Measurements from ENCODE around the gene ARPC5.

Gene ARPC5

GRCh38 chr1:183575606-183576005 lies 60.0 kb downstream of the ARPC5 start:
- no peaks in the 10 kb centered on the region for H3K79me2 ChIP-seq (ENCODE audit: insufficient read depth, low read length)

GRCh38 chr1:183572721-183573120 lies 62.9 kb downstream of the ARPC5 start:
- no peaks in the 10 kb centered on the region for H3K9me2 ChIP-seq (replicated peaks; ENCODE audit: low read depth, low read length)
- no peak overlapping the region for H2AFZ ChIP-seq (ENCODE audit: low read length)
- no peaks in the 10 kb centered on the region for H3K9me3 ChIP-seq (ENCODE audit: insufficient read depth, low read depth, low read length)
- H3K4me1 ChIP-seq (ENCODE audit: insufficient read depth, low read length, poor library complexity, severe bottlenecking) = peaks cover 6% of the 10 kb centered on the region
- H3K36me3 ChIP-seq (ENCODE audit: insufficient read depth, low read length) = no peaks in the 10 kb centered on the region
- no peaks in the 10 kb centered on the region for H3F3A ChIP-seq (ENCODE audit: low read depth)
- H3K79me2 ChIP-seq (ENCODE audit: insufficient read depth, low read length) = no peaks in the 10 kb centered on the region
- TF ChIP-seq CTCF (conservative IDR thresholded peaks at IDR 0.05; ENCODE audit: low read length) = no peak
- TF ChIP-seq EZH2phosphoT487 (IDR thresholded peaks at IDR 0.05; ENCODE audit: borderline replicate concordance) = no peak
- no peak overlapping the region for H3K9ac ChIP-seq (ENCODE audit: low read depth, low read length, poor library complexity, severe bottlenecking)
- H3K4me3 ChIP-seq (ENCODE audit: low read length, poor library complexity, severe bottlenecking) = no peak overlapping the region
- no peaks in the 10 kb centered on the region for H4K20me1 ChIP-seq (ENCODE audit: insufficient read depth, low read length, poor library complexity, severe bottlenecking)
- no peaks in the 10 kb centered on the region for H3K27me3 ChIP-seq (ENCODE audit: insufficient read depth, low read length, poor library complexity, severe bottlenecking)
- no peak overlapping the region for H3K4me2 ChIP-seq (ENCODE audit: low read depth, low read length, poor library complexity, severe bottlenecking)

More at GRCh38 chr1:183575606-183576005, 60.0 kb downstream of the ARPC5 start:
- no peaks in the 10 kb centered on the region for H3K9me3 ChIP-seq (ENCODE audit: insufficient read depth, low read depth, low read length)
- H3K36me3 ChIP-seq (ENCODE audit: insufficient read depth, low read length) = no peaks in the 10 kb centered on the region
- no peak overlapping the region for H2AFZ ChIP-seq (ENCODE audit: low read length)
- no peaks in the 10 kb centered on the region for H3K27me3 ChIP-seq (ENCODE audit: insufficient read depth, low read length, poor library complexity, severe bottlenecking)
- no peak overlapping the region for H3K4me2 ChIP-seq (ENCODE audit: low read depth, low read length, poor library complexity, severe bottlenecking)
- no peaks in the 10 kb centered on the region for H3K9me2 ChIP-seq (replicated peaks; ENCODE audit: low read depth, low read length)
- H3F3A ChIP-seq (ENCODE audit: low read depth) = no peaks in the 10 kb centered on the region
- TF ChIP-seq EZH2phosphoT487 (IDR thresholded peaks at IDR 0.05; ENCODE audit: borderline replicate concordance) (no peak), CTCF (conservative IDR thresholded peaks at IDR 0.05; ENCODE audit: low read length) (no peak)
- no peaks in the 10 kb centered on the region for H4K20me1 ChIP-seq (ENCODE audit: insufficient read depth, low read length, poor library complexity, severe bottlenecking)
- no peak overlapping the region for H3K9ac ChIP-seq (ENCODE audit: low read depth, low read length, poor library complexity, severe bottlenecking)
- H3K4me3 ChIP-seq (ENCODE audit: low read length, poor library complexity, severe bottlenecking) = no peak overlapping the region
- H3K4me1 ChIP-seq (ENCODE audit: insufficient read depth, low read length, poor library complexity, severe bottlenecking) = peaks cover 23% of the 10 kb centered on the region

GRCh38 chr1:183571678-183572268 lies 63.8 kb downstream of the ARPC5 start:
- H3K4me3 ChIP-seq (ENCODE audit: low read length, poor library complexity, severe bottlenecking) = no peak overlapping the region
- H3K36me3 ChIP-seq (ENCODE audit: insufficient read depth, low read length) = no peaks in the 10 kb centered on the region
- H3K27me3 ChIP-seq (ENCODE audit: insufficient read depth, low read length, poor library complexity, severe bottlenecking) = no peaks in the 10 kb centered on the region
- H3K9me2 ChIP-seq (replicated peaks; ENCODE audit: low read depth, low read length) = no peaks in the 10 kb centered on the region
- no peaks in the 10 kb centered on the region for H3F3A ChIP-seq (ENCODE audit: low read depth)
- H3K79me2 ChIP-seq (ENCODE audit: insufficient read depth, low read length) = no peaks in the 10 kb centered on the region
- no peak for TF ChIP-seq EZH2phosphoT487 (IDR thresholded peaks at IDR 0.05; ENCODE audit: borderline replicate concordance)
- no peak for TF ChIP-seq CTCF (conservative IDR thresholded peaks at IDR 0.05; ENCODE audit: low read length)
- H4K20me1 ChIP-seq (ENCODE audit: insufficient read depth, low read length, poor library complexity, severe bottlenecking) = no peaks in the 10 kb centered on the region
- H3K9me3 ChIP-seq (ENCODE audit: insufficient read depth, low read depth, low read length) = no peaks in the 10 kb centered on the region
- no peak overlapping the region for H3K9ac ChIP-seq (ENCODE audit: low read depth, low read length, poor library complexity, severe bottlenecking)
- H3K4me2 ChIP-seq (ENCODE audit: low read depth, low read length, poor library complexity, severe bottlenecking) = no peak overlapping the region
- H3K4me1 ChIP-seq (ENCODE audit: insufficient read depth, low read length, poor library complexity, severe bottlenecking) = peaks cover 11% of the 10 kb centered on the region
- no peak overlapping the region for H2AFZ ChIP-seq (ENCODE audit: low read length)
